Neutrophil (primary cell): ENCODE measurements around the gene CCNH.

Source experiments
- H3K27ac ChIP-seq: fragments of 200-600 bp; sonication (generic); 2 replicates; pipeline ENCODE4 v1.5.1; 2016; ENCODE audit warnings: mild to moderate bottlenecking, moderate library complexity
- H3K27me3 ChIP-seq: fragments of 200-600 bp; sonication (generic); 2 replicates; pipeline ENCODE4 v1.6.0; 2016; ENCODE audit warnings: mild to moderate bottlenecking
- H3K36me3 ChIP-seq: fragments of 200-600 bp; sonication (generic); 2 replicates; pipeline ENCODE4 v1.5.1; 2017
- H3K4me1 ChIP-seq, 2 experiments: fragments of 200-600 bp in 1 of 2; sonication (generic) in 1 of 2; 1 replicate in 1 of 2; 2 replicates in 1 of 2; pipeline versions ENCODE4 v1.5.1 to v1.6.1; 2013 to 2016; ENCODE audit warnings: low read depth in 1 of 2, low read length in 1 of 2, mild to moderate bottlenecking in 1 of 2, moderate library complexity in 1 of 2; ENCODE audit not compliant: control insufficient read depth in 1 of 2, insufficient read depth in 1 of 2
- H3K4me3 ChIP-seq, 2 experiments: fragments of 200-600 bp in 1 of 2; sonication (generic) in 1 of 2; 1 replicate in 1 of 2; 2 replicates in 1 of 2; pipeline ENCODE4 v1.5.1; 2013 to 2016; ENCODE audit warnings: low read depth in 1 of 2, low read length in 1 of 2, mild to moderate bottlenecking in 1 of 2, moderate library complexity in 1 of 2
- H3K9me3 ChIP-seq: fragments of 200-600 bp; sonication (generic); 2 replicates; pipeline ENCODE4 v1.5.1; 2016
- CTCF ChIP-seq: fragments of 200-600 bp; sonication (generic); IDR thresholded peaks from 2 replicates; pipeline ENCODE4 v1.5.1; 2016; ENCODE audit warnings: antibody characterized with exemption

The CCNH gene

GRCh38 chr5:87383216-87383615 lies 29.5 kb downstream of the CCNH start:
- H3K36me3 ChIP-seq, result peaks cover 87% of the 10 kb centered on the region
- TF ChIP-seq CTCF, result no peak
- H3K27me3 ChIP-seq, result no peaks in the 10 kb centered on the region
- H3K9me3 ChIP-seq, result no peaks in the 10 kb centered on the region
- no peak overlapping the region for H3K27ac ChIP-seq
- peaks cover 0 to 3% of the 10 kb centered on the region in 2 experiments for H3K4me1 ChIP-seq
- H3K4me3 ChIP-seq, result no peak overlapping the region

GRCh38 chr5:87382224-87382623 lies 30.5 kb downstream of the CCNH start:
- H3K27me3 ChIP-seq, result no peaks in the 10 kb centered on the region
- H3K4me3 ChIP-seq, result no peak overlapping the region
- H3K4me1 ChIP-seq, result peaks cover 0 to 3% of the 10 kb centered on the region in 2 experiments
- peaks cover 87% of the 10 kb centered on the region for H3K36me3 ChIP-seq
- H3K9me3 ChIP-seq, result no peaks in the 10 kb centered on the region
- no peak for TF ChIP-seq CTCF
- H3K27ac ChIP-seq, result no peak overlapping the region

DNA sequence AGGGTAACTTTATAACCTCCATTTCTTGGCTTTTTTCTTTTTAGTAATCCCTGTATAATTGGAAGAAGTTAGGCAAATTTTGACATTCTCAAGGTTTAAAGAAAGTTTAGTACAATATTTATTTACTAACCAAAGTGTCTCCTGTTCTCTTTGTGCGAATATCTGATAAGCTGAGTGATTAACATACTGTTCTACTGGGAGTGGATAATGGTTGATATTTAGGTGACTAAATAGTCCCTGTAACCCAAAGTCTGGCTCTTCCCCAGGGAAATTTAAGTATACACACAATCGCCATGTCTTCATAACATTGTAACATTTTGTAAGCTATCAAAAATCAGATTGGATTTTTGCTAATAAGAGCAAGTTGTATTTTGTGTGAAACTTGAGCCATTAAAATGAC lies 40.0 kb downstream of the CCNH start:
- Histone ChIP-seq H3K27ac (no peak overlapping the region), H3K4me3 (no peak overlapping the region), H3K4me1 (no peaks in the 10 kb centered on the region), H3K9me3 (no peaks in the 10 kb centered on the region), H3K36me3 (peaks cover 77% of the 10 kb centered on the region), H3K27me3 (no peaks in the 10 kb centered on the region)
- TF ChIP-seq CTCF, result no peak

DNA sequence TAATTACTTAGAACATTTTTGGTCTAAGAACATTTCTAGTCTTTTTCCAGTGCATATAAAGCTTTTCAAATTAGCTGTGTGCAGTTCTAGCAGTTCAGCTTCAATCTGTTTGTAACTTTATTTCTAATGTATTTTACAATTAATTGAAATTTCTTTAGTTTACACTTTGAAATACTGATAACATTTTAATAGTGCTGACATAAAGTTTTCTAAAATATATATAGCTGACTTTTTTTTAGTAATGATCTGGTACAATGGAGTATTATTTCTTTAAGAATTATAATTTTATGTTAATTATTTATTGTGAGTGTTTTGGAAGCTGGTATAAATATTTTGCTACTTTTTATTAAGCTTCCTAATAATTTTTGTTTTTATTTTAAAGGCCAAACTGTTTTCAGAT lies 43.3 kb downstream of the CCNH start:
- H3K27me3 ChIP-seq, result no peaks in the 10 kb centered on the region
- peaks cover 72% of the 10 kb centered on the region for H3K36me3 ChIP-seq
- no peaks in the 10 kb centered on the region for H3K9me3 ChIP-seq
- H3K4me3 ChIP-seq, result no peak overlapping the region
- H3K27ac ChIP-seq, result no peak overlapping the region
- no peak for TF ChIP-seq CTCF
- H3K4me1 ChIP-seq, result no peaks in the 10 kb centered on the region

DNA sequence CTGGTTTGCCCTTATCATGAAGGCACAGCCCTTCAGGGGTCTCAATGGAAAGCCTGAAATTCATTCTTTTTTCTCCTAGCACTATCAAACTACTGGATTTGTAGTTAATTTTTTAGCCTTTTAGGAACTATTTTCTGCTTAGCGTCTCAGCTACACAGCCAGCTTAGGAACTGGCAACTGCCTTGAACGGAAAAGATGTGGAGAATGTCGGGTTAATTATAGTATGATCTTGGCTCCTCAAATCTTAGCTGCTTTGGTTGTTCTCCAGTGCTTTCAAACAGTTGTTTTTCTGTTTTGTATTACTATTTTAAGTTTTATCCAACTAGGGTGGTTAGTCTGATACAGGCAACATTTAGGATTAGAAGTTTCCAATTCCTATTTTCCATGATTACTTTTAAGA lies 44.1 kb downstream of the CCNH start:
- Histone ChIP-seq H3K4me1 (no peaks in the 10 kb centered on the region), H3K27me3 (no peaks in the 10 kb centered on the region), H3K9me3 (no peaks in the 10 kb centered on the region), H3K27ac (no peak overlapping the region), H3K4me3 (no peak overlapping the region), H3K36me3 (peaks cover 74% of the 10 kb centered on the region)
- TF ChIP-seq CTCF, result no peak

DNA sequence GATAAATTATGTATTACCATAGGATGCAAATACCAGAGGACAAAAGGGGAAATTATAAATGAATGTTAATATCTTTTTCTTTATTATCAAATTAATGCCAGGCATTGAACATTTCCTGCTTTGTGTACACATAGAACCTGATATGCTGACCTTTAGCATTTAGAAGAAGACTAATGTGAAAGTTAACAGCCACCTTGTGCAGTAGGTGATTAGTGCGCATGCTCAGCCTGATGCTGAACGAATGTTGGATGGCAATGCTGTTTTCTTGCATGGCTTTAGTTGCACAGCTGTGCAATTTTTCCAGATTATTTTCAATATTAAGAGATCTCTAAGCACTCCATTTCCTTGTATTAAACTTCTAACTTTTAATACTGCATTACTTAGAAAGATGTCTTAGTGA lies 45.5 kb downstream of the CCNH start:
- no peak for TF ChIP-seq CTCF
- Histone ChIP-seq H3K4me1 (peaks cover 0 to under 1% of the 10 kb centered on the region in 2 experiments), H3K27ac (no peak overlapping the region), H3K36me3 (peaks cover 64% of the 10 kb centered on the region), H3K9me3 (no peaks in the 10 kb centered on the region), H3K4me3 (no peak overlapping the region), H3K27me3 (no peaks in the 10 kb centered on the region)
